Choroid plexus epithelial cell (primary cell): ENCODE data around the gene PRSS12.

Experiments used
- DNase-seq: peaks from one replicate; pipeline ENCODE4 v3.0.0-alpha.2; 2010; ENCODE audit warnings: low read depth
- H3K4me3 ChIP-seq: 2 replicates; pipeline ENCODE4 v1.5.1; 2011; ENCODE audit warnings: low read depth, mild to moderate bottlenecking, control low read depth, low read length, moderate library complexity
- TF ChIP-seq, protein P1 (sequence below): conservative IDR thresholded peaks from 2 replicates; pipeline ENCODE4 v1.5.1; 2011; ENCODE audit warnings: low read depth, mild to moderate bottlenecking, control low read depth, inconsistent platforms, low read length, moderate library complexity

Gene PRSS12

DNA sequence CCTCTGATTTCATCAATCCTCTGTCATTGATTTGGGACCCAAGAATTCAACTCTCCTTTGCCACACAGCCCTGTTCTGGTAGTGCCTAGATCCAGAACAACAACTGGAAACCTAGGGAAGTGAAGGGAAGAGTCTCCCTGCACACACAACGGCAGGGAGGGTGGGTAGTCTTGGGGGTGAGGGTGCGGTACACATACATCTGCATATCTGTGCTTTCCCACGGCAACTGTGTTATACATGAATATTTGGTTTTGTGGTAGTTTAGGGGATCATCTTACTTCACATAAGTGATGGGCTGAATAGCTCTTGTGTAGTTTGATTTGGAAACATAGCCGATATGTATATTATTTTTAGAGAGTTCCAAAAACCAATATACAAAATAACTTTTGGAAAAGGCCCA is 3.3 kb upstream of the PRSS12 start:
- TF ChIP-seq, protein P1, sequence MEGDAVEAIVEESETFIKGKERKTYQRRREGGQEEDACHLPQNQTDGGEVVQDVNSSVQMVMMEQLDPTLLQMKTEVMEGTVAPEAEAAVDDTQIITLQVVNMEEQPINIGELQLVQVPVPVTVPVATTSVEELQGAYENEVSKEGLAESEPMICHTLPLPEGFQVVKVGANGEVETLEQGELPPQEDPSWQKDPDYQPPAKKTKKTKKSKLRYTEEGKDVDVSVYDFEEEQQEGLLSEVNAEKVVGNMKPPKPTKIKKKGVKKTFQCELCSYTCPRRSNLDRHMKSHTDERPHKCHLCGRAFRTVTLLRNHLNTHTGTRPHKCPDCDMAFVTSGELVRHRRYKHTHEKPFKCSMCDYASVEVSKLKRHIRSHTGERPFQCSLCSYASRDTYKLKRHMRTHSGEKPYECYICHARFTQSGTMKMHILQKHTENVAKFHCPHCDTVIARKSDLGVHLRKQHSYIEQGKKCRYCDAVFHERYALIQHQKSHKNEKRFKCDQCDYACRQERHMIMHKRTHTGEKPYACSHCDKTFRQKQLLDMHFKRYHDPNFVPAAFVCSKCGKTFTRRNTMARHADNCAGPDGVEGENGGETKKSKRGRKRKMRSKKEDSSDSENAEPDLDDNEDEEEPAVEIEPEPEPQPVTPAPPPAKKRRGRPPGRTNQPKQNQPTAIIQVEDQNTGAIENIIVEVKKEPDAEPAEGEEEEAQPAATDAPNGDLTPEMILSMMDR: no peak
- no peak for DNase-seq
- no peak overlapping the region for H3K4me3 ChIP-seq

DNA sequence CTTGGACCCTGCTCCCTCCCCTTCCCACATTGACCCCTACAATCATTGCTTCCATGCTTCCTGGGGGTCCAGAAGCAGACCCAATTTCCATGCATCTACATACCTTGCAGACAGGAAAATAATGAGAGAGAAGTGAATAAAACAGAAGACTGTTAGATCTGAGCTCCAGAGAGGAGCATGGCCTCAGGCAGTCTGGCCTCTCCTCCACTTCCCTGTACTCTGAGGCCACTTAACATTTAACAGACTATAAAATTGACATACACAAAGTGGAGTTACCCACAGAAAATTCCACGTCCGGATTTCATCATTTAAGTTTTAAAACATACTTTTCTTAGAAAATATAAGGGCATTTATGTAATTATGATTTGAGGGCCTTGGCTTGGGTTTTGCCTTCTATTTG is 2.1 kb upstream of the PRSS12 start:
- no peak overlapping the region for H3K4me3 ChIP-seq
- DNase-seq: no peak
- TF ChIP-seq, protein P1: no peak

DNA sequence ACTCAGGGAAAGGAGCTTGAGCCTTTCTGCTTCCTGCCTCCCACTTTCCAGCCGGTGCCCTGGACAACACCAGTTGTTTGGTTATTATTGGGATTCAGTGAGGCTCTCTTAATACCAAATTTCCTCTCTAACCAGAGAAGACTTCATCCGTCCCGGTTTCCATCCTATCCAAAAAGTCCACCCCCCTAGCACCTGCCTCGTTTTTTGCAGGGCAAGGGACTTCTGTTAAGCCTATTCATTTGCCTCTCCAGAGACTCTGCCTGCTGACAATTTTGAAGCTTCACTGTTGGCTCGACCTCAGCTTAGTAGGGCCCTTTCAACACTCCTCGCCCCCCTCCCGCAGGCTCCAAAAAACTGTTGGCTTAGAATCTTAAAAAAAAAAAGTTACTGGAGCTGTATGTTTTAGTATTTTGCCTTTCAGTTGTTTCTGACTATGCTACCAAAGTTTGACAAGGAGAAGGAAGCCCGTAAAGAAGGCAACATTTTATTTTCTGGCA is 779 bp upstream of the PRSS12 start:
- H3K4me3 ChIP-seq: peak overlapping the region; percentile 64
- TF ChIP-seq, protein P1: no peak
- DNase-seq: no peak

DNA sequence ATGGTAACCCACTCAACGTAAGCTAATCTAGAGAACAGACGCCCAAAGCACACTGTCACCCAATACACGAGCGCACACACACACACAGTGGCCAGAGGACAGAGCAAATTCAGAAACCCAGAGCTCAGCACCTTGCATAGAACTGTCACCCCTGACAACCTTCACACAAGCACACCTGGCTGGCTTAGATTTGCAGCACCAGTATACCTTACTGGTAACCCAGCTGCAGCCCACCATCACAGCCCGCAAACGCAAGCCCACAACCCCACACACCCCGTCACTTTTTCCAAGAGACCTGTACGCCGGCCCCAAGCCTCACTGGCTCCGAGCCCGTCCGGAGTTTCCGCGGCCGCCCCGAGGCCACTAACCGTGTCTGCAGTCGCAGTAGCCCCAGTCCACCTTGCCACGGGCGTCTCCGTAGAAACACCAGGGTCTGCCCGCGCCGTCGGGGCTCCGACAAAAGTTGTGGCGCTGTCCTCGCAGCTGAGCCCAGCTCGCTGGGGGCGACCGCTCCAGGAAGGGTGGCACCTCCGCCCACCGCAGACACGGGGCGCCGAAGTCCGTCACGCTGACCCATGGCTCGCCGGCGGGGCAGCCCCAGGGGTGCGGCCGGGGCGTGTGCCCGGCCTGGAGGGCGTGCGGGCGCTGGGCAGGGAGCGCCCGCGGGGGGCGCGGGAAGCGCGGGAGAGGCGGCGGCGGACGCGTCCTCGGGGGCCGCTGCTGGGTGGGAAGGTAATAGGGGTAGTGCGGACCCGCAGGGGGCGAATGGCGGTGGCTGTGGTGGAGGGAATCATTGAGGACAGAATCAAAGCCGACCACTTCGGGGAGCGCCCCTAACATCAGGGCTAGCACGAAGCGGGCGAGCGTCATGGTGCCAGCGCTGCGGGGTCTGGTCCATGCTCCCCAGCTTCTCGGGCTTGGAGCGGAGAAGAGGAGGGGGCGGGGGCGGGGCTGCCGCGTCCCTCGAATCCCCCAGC is 664 bp downstream of the PRSS12 start:
- TF ChIP-seq, protein P1: no peak
- DNase-seq: peak; percentile 41
- H3K4me3 ChIP-seq: peak overlapping the region; percentile 64

DNA sequence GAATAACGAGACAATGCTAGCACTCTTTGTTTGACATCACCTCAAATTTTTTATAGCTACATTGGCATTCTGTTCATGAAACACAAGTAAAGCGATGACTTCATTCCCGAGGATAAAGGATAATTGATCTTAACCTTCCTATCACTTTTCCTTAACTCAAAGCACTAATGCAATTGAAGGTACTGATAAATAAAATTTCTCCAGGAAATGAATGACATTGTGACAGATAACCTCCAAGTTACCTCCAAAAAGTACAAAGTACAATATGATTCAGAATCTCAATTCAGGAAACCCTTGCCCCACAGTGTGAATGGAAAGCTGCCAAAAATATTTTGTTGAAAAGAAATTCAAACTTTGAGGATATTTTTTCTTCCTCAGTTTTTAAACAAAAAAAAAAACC is 1.8 kb downstream of the PRSS12 start:
- TF ChIP-seq, protein P1: no peak
- no peak for DNase-seq

DNA sequence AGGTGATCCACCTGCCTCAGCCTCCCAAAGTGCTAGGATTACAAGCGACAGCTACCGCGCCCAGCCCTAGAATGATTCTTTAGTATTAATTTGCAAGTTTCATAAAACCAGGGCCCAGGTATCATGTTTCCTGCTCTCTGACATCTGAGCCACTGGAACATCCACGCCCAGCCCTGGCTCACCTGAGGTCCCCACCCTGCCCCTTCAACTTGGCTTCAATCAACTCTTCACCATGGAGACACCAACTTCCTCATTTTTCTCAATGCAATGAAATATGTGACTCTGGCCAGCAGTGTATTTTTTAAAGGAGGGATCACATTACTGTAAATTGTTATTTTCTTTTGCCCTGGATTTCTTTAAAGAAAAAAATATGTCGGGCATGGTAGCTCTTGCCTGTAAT is 3.9 kb downstream of the PRSS12 start:
- no peak overlapping the region for H3K4me3 ChIP-seq
- DNase-seq: no peak
- TF ChIP-seq, protein P1: no peak

More for the DNA sequence above, 1.8 kb downstream of the PRSS12 start:
- H3K4me3 ChIP-seq: no peak overlapping the region
